K562 (cell line): ENCODE results near the gene LYPD3.

Experiments used
- ATF1 ChIP-seq, 2 experiments: fragments of 450-650 bp in 1 of 2; IDR thresholded peaks; 2 replicates each; pipeline ENCODE4 v1.6.1; 2016; ENCODE audit warnings: missing compliant biosample characterization in 1 of 2, missing genetic modification characterization in 1 of 2
- CTCF ChIP-seq, 3 experiments: IDR thresholded peaks in 2 of 3; conservative IDR thresholded peaks in 1 of 3; 2 replicates each; pipeline ENCODE4 v1.5.1; 2011 to 2012; ENCODE audit warnings: low read length in 3 of 3, mild to moderate bottlenecking in 3 of 3, control low read depth in 2 of 3, improper control_type of control experiment in 1 of 3, inconsistent platforms in 1 of 3, low read depth in 1 of 3, mixed read lengths in 1 of 3, moderate library complexity in 1 of 3; ENCODE audit not compliant: insufficient read depth in 2 of 3
- DPF2 ChIP-seq: fragments of 450-650 bp; IDR thresholded peaks from 2 replicates; pipeline ENCODE4 v1.6.1; 2016
- EGR1 ChIP-seq: fragments of 450-650 bp; conservative IDR thresholded peaks from 2 replicates; pipeline ENCODE4 v1.6.1; 2017; ENCODE audit warnings: mild to moderate bottlenecking
- EP300 ChIP-seq: IDR thresholded peaks from 2 replicates; pipeline ENCODE4 v1.6.1; 2012; ENCODE audit warnings: low read length, improper control_type of control experiment
- HNRNPUL1 ChIP-seq: fragments of 200-400 bp; formaldehyde crosslinking; IDR thresholded peaks from 2 replicates; pipeline ENCODE4 v1.6.1; 2017; ENCODE audit warnings: low read length
- KDM4B ChIP-seq, 2 experiments: fragments of 450-650 bp in 1 of 2; sonication (generic) in 1 of 2; IDR thresholded peaks; 2 replicates each; pipeline ENCODE4 v1.6.1; 2016 to 2017; ENCODE audit warnings: borderline replicate concordance in 2 of 2, antibody characterized with exemption in 1 of 2, low read depth in 1 of 2, mild to moderate bottlenecking in 1 of 2
- NR1H2 ChIP-seq: sonication (generic); formaldehyde crosslinking; IDR thresholded peaks from 2 replicates; pipeline ENCODE4 v1.4.0; 2020; ENCODE audit warnings: mild to moderate bottlenecking, missing genetic modification reagents
- RAD21 ChIP-seq, 2 experiments: fragments of 250-450 bp in 1 of 2; fragments of 450-650 bp in 1 of 2; sonication (Bioruptor Pico) in 1 of 2; formaldehyde crosslinking in 1 of 2; IDR thresholded peaks in 1 of 2; conservative IDR thresholded peaks in 1 of 2; 2 replicates each; pipeline versions ENCODE4 v1.4.0 to v1.8.0; 2020 to 2022; ENCODE audit warnings: mild to moderate bottlenecking in 2 of 2, moderate library complexity in 1 of 2
- SMAD3 ChIP-seq: fragments of 450-650 bp; formaldehyde crosslinking; conservative IDR thresholded peaks from 2 replicates; pipeline ENCODE4 v1.4.0; 2020; ENCODE audit warnings: mild to moderate bottlenecking
- TARDBP ChIP-seq: fragments of 450-650 bp; IDR thresholded peaks from 2 replicates; pipeline ENCODE4 v1.6.1; 2016
- ZNF655 ChIP-seq: fragments of 250-450 bp; sonication (Bioruptor Pico); IDR thresholded peaks from 2 replicates; pipeline ENCODE4 v1.5.0; 2021

GRCh38 chr19:43422689-43423066 lies 42.7 kb downstream of the LYPD3 start:
- TF ChIP-seq SMAD3 (CRISPR knock-in tag) = no peak
- TF ChIP-seq EP300 = no peak
- TF ChIP-seq HNRNPUL1 = no peak
- TF ChIP-seq ZNF655 (CRISPR knock-in tag) = no peak
- no peak for TF ChIP-seq TARDBP
- TF ChIP-seq EGR1 = no peak
- no peak for TF ChIP-seq DPF2
- no peak for TF ChIP-seq CTCF (IDR thresholded peaks at IDR 0.05 in 2 of 3, conservative IDR thresholded peaks at IDR 0.05 in 1 of 3; ENCODE audit: insufficient read depth in 2 of 3, low read depth in 1 of 3, low read length in 3 of 3)
- TF ChIP-seq NR1H2 (CRISPR knock-in tag) = no peak
- TF ChIP-seq RAD21 (CRISPR knock-in tag; conservative IDR thresholded peaks at IDR 0.05 in 1 of 2, IDR thresholded peaks at IDR 0.05 in 1 of 2) = no peak
- TF ChIP-seq KDM4B (IDR thresholded peaks at IDR 0.05; ENCODE audit: borderline replicate concordance in 2 of 2, low read depth in 1 of 2) = no peak
- TF ChIP-seq ATF1 (CRISPR knock-in tag; IDR thresholded peaks at IDR 0.05) = no peak
- TF ChIP-seq ATF1 (tag; IDR thresholded peaks at IDR 0.05) = no peak
